ENCODE data around the gene KAT2B.
"Not testable (repeated sequence)": the region's sequence is repeated elsewhere in the genome, so short reads cannot be mapped to it uniquely, and the experiment has no call there.

Gene KAT2B

GRCh38 chr3:20039765-20040547, at the start of gene KAT2B:
Gene KAT2B (plus strand): TSS chr3:20040446. CDS start chr3:20040478, 32 bp downstream.
- DNase-seq, result peak; percentile 80 to 83

GRCh38 chr3:19994796-19995195, 45.5 kb upstream of the KAT2B start:
- no peak for DNase-seq

- no peak for DNase-seq
Observed at GRCh38 chr3:19997502-19997901, 42.7 kb upstream of the KAT2B start.

GRCh38 chr3:20001932-20002331, 38.3 kb upstream of the KAT2B start:
- no peak for DNase-seq

GRCh38 chr3:20007960-20008359, 32.3 kb upstream of the KAT2B start:
- no peak for DNase-seq

- DNase-seq, result no peak
Observed at GRCh38 chr3:20008646-20009045, 31.6 kb upstream of the KAT2B start.

GRCh38 chr3:20012164-20012563, 28.1 kb upstream of the KAT2B start, which contains the start of gene PP2D1:
Gene PP2D1 (minus strand): TSS chr3:20012264. CDS start chr3:20012072, 192 bp downstream.
- no peak for DNase-seq

GRCh38 chr3:20013396-20013795, 26.9 kb upstream of the KAT2B start:
- DNase-seq, result no peak

GRCh38 chr3:20015525-20015924, 24.7 kb upstream of the KAT2B start:
- no peak for DNase-seq

GRCh38 chr3:20016076-20016475, 24.2 kb upstream of the KAT2B start:
- DNase-seq, result not testable (repeated sequence)

- no peak for DNase-seq
Observed at GRCh38 chr3:20022954-20023622, 17.2 kb upstream of the KAT2B start.

GRCh38 chr3:20023623-20024405, 16.4 kb upstream of the KAT2B start:
- DNase-seq, result no peak

- no peak for DNase-seq
Observed at GRCh38 chr3:20027136-20027535, 13.1 kb upstream of the KAT2B start.

GRCh38 chr3:20028905-20029331, 11.3 kb upstream of the KAT2B start:
- no peak for DNase-seq

GRCh38 chr3:20031939-20032338, 8.3 kb upstream of the KAT2B start:
- not testable (repeated sequence) for DNase-seq

- no peak for DNase-seq
Observed at GRCh38 chr3:20035019-20035418, 5.2 kb upstream of the KAT2B start.

GRCh38 chr3:20037255-20037996, 2.8 kb upstream of the KAT2B start:
- DNase-seq, result no peak

GRCh38 chr3:20038699-20039465, 1.4 kb upstream of the KAT2B start:
- DNase-seq, result no peak

GRCh38 chr3:20039466-20039764, 831 bp upstream of the KAT2B start:
- no peak for DNase-seq

- DNase-seq, result peak; percentile 50 to 63
Observed at GRCh38 chr3:20040548-20041196, 426 bp downstream of the KAT2B start.

- DNase-seq, result peak; percentile 67 to 74
Observed at GRCh38 chr3:20041197-20041780, 1.0 kb downstream of the KAT2B start.

Data from activated CD4-positive, alpha-beta T cell treated with anti-CD3 and anti-CD28 coated beads for 4 hours (primary cell).